HTERT RPE-1 (cell line): ENCODE measurements around the gene MYMK.

Experiments used
- in situ Hi-C: fragments of 300-500 bp; cut with MboI; formaldehyde crosslinking; loops from 4 replicates; pipeline ENCODE4 v1.14.3; 2020; ENCODE audit warnings: low sequenced_read_pairs

MYMK gene

GRCh38 chr9:133471551-133472276 lies 53.0 kb downstream of the MYMK start:
- in situ Hi-C loops, result no loop called here

GRCh38 chr9:133470988-133471387 lies 53.8 kb downstream of the MYMK start:
- in situ Hi-C loops, result no loop called here

- in situ Hi-C loops, result no loop called here
Observed at GRCh38 chr9:133470427-133470924, 54.3 kb downstream of the MYMK start.

- in situ Hi-C loops, result no loop called here
Observed at GRCh38 chr9:133468777-133469421, 55.9 kb downstream of the MYMK start.

GRCh38 chr9:133468374-133468773 lies 56.4 kb downstream of the MYMK start:
- in situ Hi-C loops, result no loop called here

- in situ Hi-C loops, result no loop called here
Observed at GRCh38 chr9:133467101-133467500, 57.7 kb downstream of the MYMK start.

GRCh38 chr9:133465984-133466383 lies 58.8 kb downstream of the MYMK start:
- in situ Hi-C loops, result no loop called here

- in situ Hi-C loops, result no loop called here
Observed at GRCh38 chr9:133464638-133465037, 60.1 kb downstream of the MYMK start.
